Activated naive CD4-positive, alpha-beta T cell treated with Interleukin-2 at 50 U/mL for 16 hours (primary cell): Measurements from ENCODE around the gene MACROD1.

Experiments used
- DNase-seq: peaks from one replicate; pipeline ENCODE4 v3.0.0-alpha.2; 2020

Gene MACROD1

GRCh38 chr11:64150481-64151239 lies 15.3 kb downstream of the MACROD1 start:
- no peak for DNase-seq

DNA sequence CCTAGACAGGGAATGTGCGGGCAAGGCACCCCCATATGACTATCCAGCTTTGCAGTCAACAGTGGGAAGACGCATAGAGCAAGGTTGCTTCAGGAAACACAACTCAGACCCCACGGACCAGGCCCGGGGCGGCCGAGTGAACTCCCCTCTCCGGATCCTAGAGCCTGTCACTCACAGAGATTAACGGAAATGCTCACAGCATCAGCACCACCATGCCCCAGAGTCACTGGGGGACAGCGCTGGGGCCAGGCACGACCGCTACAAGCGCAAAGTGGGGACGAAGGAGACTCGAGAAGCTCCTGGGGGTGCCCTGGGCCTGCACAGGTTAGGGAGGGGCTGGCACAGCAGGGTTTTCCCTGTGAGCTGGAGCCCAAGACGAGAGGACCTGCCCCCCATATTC lies 15.9 kb downstream of the MACROD1 start:
- no peak for DNase-seq

- DNase-seq, result no peak
Measured at GRCh38 chr11:64148917-64149617, 16.8 kb downstream of the MACROD1 start.

DNA sequence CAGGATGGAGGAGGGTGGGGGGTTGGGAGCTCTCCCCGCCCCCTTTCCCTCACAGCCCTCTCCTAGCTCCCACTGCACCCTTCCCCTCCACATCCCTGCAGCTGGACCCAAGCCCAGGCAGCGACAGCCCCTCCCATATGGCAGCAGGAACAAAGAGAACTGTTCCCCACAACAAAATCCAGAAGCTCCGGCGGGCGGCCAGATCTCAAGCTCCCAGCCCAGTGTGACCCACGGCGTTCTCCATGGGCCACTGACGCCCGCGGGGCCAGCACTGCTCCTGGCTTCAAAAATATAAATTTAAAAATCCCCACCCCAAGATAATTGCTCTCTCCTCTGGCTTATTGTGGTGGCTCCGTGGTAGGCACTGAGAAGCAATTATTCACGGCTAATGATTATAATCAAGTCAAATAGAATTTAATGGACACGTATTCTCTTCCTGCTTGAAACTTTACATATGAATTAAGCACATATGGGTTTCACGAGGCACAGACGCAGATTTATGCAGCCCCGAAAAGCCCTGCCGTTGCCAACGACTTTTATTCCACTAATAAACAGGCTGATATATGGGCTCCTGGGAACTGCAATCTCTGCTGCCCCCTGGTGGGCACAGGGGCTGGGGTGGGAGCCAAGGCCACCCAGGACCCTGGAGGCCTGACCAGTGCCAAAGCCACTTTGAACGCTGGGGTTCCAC lies 17.5 kb downstream of the MACROD1 start:
- peak; percentile 73 for DNase-seq

DNA sequence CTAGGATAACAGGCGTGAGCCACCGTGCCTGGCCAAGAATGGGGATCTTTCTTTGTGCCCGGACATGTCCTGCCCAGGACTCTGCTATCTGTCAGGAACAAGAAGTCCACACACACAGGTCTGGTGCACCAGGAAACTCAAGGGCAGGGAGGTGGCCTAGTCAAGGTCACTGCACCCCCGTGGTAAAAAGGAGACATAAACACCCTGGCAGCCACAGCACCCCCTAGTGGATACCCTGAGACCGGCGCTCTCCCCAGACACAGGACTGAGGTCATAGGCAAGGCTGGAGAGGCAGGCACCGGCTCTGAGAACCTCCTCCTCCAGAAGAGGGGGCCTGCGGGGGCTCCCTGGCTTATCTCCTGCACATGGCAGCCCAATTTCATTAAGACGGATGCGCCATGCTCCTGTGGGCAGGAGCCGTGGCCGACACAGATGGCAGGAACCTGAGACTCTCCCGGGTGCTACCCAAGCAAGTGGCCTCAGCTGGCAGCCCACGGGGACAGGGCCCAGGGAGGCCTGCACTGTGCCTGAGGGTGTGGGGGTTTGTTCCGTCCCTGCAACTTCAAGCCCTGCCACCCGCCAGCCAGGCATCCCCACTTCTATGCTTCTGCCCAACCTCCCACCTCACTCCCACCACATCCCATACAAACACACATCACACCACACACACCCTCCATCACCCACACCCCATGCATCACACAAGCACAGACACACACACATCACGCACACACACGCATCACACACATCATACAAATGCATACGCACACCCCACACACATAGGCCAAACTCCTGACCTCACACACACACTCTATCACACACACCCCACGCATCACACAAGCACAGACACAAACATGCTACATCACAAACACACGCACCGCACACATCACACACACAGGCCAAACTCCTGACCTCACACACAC lies 19.6 kb downstream of the MACROD1 start:
- DNase-seq, result peak; percentile 64

GRCh38 chr11:64144587-64145472 lies 21.1 kb downstream of the MACROD1 start:
- no peak for DNase-seq

GRCh38 chr11:64141081-64141783 lies 24.7 kb downstream of the MACROD1 start:
- no peak for DNase-seq

DNA sequence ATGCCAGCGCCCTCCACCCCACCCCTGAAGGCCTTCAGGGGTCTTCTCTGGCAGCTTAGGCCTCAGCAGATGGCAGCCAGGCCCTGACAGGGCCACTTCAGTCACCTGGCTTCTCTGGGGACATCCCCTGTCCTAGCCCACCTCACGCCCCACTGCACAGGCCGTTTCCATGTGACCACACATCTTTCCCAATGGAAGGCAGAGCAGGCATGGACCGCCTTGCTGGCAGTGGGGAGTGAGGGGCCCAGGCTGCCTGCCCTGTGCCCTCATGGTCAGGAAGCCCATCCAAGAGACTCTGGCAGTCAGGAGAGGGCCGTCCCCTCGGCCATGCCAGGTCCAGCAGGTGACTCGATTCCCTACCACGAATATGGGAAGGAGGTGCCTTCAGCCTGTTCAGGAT lies 25.8 kb downstream of the MACROD1 start:
- DNase-seq, result no peak

DNA sequence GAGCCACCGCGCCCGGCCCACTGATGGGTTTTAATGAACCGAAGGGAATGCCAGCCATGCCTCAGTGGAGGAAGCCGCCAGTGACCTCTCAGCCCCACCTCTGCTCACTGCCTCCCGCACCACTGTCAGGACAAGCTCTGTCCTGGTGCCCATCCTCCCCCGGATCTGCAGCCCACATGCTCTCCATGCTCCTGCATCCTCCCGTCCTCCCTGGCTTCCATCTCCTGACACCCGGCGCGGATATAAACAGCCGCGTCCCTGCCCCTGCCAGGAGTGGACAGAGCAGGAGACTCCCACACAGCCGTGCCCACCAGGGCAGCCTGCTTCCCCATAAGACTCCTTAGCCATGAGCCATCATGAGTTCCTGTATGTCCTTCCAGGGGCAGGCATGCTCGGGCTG lies 26.9 kb downstream of the MACROD1 start:
- DNase-seq, result no peak

GRCh38 chr11:64138398-64138797 lies 27.5 kb downstream of the MACROD1 start:
- no peak for DNase-seq

DNA sequence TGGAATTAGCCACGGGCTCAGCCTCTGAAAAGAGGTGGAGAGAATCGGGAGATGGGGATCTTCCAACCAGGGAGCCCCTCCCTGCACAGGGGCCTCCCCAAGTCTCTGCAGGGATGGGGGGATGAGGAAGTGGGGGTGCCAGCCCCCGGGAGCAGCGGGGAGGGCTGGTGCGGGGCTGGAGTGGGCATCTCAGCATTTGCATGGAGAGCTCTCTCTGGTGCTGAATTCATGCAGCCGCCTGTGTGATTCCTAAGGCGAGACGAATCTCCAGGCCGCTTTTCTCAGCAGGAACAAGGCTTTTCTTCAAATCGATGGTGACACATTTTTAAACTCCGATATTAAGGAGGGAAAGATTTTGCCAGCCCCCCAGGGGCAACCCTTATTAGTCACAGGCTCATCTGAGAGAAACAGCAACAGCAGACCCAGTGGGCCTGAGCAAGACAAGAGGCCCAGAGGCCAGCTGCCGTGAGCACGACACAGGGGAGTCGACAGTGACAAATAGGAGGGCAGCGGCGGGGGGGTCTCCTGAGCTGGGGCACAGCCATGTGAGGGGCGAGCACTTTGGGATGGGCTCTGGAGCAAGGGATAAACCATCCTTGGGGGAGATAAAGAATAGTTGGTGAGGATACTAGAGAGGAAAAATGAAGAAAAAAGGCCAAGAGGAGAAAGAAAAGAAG lies 29.0 kb downstream of the MACROD1 start:
- no peak for DNase-seq

DNA sequence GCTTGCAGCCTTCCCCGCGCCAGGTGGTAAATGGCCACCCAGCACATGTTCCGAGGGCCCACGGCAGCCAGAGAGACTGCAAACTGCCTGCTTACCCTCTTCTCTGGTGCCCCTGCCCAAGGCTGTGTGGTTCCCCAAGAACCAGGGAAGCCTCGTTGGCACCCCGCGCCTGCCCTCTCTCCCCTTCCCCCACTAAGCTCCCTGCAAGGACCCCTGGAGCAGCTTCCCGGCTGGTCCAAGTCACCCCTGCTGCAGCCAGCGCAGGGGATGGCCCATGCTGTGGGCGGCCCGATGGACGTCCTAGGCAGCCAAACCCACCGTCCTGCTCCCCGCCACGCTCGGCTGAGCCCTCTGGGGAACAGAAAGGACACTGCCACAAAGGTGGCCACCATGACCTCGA lies 30.2 kb downstream of the MACROD1 start:
- DNase-seq, result no peak

DNA sequence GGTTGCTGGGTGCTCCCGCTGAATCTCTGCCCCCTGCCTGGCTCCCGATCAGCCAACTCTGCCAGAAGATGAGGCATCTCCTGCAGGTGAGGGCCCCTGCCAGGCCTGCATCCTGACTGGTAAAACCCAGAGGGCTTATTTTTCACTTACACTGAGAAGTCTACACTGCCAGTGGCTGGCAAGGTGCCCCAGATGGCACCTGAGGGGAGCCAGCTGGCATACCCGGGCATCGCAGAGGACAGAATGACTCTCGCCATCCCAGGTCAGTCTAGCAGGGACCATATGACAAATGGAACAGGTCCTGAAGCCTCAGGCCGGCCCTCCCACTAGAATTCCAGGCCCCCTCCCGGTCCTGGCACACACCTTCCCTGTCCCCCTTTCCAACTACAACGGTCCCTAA lies 30.9 kb downstream of the MACROD1 start:
- DNase-seq, result no peak

- no peak for DNase-seq
Measured at GRCh38 chr11:64132982-64133705, 32.8 kb downstream of the MACROD1 start.

DNA sequence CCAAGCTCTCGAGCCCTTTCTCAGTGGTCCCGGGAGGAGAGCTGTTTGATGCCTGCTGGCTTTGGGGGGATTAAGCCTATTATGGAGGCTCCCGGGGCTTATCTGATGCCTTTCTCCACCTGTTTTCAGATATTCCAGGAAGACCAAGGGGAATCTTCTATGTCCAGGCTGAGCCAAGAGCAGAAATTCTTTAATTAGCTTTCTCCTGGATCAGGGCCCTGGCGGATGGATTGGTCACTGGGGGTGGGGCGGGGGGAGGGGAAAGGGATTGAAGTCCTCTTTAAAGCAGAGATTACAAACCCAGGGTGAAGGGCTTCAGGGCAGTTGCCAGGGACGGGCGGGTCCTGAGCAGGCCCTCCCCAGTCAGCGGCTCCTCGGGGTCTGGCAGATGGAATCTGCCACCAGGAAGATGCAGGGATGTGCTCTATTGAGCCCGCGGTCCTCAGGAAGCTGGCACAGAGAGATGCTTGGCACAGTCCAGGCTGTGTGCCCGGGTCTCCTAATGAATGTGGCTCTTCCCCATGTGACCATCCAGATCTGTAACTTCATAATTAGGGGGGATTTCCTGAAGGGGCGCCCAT lies 33.6 kb downstream of the MACROD1 start:
- DNase-seq, result no peak

GRCh38 chr11:64131683-64132190 lies 34.2 kb downstream of the MACROD1 start:
- no peak for DNase-seq

- no peak for DNase-seq
Measured at GRCh38 chr11:64130618-64131017, 35.3 kb downstream of the MACROD1 start.

GRCh38 chr11:64129403-64129802 lies 36.5 kb downstream of the MACROD1 start:
- DNase-seq, result no peak
